ENCODE results near the gene IPO9.

DNA sequence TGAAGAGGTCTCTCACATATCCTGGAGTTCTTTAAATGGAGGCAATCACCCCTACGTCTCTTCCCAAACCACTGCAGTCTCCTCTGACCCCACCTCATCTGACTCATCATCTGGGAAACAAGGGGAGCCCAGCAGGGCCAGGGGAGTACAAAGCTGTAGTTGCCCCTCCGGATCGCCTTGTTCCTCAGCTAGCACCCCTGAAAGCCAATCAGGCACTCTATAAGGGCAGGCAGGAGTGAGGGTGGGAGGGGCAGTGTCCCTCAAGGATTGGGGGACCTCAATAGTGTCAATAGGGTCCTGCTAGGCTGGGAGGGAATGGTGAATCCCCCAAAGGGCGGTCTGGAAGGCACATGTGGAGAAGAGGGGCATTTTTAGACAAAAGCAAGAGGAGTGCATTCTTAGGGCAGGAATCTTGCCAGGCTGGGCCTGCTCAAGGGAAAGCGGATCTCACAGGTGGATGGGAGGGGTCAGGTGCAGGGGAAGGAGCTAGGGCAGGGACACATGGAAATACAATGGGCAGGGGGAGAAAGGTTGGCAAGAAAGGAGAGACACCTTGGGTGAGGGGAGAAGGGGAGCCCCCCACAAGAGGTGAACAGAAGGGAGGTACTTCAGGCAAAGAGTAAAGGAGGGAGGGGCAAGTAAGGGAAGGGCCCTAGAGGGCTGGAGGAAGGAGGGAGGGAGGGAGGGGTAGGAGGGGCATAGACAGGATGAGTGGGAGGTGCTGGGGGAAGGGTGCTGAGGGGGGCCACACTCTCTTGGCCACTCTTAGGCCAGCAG lies 65.6 kb downstream of the IPO9 start:
- TF ChIP-seq, protein P1, sequence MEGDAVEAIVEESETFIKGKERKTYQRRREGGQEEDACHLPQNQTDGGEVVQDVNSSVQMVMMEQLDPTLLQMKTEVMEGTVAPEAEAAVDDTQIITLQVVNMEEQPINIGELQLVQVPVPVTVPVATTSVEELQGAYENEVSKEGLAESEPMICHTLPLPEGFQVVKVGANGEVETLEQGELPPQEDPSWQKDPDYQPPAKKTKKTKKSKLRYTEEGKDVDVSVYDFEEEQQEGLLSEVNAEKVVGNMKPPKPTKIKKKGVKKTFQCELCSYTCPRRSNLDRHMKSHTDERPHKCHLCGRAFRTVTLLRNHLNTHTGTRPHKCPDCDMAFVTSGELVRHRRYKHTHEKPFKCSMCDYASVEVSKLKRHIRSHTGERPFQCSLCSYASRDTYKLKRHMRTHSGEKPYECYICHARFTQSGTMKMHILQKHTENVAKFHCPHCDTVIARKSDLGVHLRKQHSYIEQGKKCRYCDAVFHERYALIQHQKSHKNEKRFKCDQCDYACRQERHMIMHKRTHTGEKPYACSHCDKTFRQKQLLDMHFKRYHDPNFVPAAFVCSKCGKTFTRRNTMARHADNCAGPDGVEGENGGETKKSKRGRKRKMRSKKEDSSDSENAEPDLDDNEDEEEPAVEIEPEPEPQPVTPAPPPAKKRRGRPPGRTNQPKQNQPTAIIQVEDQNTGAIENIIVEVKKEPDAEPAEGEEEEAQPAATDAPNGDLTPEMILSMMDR (IDR thresholded peaks at IDR 0.05) = no peak
- no peak for TF ChIP-seq POLR2AphosphoS5 (IDR thresholded peaks at IDR 0.05; ENCODE audit: low read depth, low read length)
- TF ChIP-seq, protein P2, sequence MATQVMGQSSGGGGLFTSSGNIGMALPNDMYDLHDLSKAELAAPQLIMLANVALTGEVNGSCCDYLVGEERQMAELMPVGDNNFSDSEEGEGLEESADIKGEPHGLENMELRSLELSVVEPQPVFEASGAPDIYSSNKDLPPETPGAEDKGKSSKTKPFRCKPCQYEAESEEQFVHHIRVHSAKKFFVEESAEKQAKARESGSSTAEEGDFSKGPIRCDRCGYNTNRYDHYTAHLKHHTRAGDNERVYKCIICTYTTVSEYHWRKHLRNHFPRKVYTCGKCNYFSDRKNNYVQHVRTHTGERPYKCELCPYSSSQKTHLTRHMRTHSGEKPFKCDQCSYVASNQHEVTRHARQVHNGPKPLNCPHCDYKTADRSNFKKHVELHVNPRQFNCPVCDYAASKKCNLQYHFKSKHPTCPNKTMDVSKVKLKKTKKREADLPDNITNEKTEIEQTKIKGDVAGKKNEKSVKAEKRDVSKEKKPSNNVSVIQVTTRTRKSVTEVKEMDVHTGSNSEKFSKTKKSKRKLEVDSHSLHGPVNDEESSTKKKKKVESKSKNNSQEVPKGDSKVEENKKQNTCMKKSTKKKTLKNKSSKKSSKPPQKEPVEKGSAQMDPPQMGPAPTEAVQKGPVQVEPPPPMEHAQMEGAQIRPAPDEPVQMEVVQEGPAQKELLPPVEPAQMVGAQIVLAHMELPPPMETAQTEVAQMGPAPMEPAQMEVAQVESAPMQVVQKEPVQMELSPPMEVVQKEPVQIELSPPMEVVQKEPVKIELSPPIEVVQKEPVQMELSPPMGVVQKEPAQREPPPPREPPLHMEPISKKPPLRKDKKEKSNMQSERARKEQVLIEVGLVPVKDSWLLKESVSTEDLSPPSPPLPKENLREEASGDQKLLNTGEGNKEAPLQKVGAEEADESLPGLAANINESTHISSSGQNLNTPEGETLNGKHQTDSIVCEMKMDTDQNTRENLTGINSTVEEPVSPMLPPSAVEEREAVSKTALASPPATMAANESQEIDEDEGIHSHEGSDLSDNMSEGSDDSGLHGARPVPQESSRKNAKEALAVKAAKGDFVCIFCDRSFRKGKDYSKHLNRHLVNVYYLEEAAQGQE (IDR thresholded peaks at IDR 0.05; ENCODE audit: insufficient read depth in 1 of 2, low read depth in 2 of 2, low read length in 1 of 2) = no peak
